T-helper 17 cell (primary cell): ENCODE measurements around the gene OBSCN. TPM values are rescaled to one million over a fixed set of nuclear protein-coding genes. Genes with fewer than 3 reads are reported as not detected.
"Not testable (repeated sequence)": the region's sequence is repeated elsewhere in the genome, so short reads cannot be mapped to it uniquely, and the experiment has no call there.

Experiments used
- ATAC-seq: fragments of 150-1000 bp; cut with Tn5 transposase; 2 replicates; pipeline ENCODE4 v1.10.0; 2021; ENCODE audit warnings: mild to moderate bottlenecking, moderate library complexity
- DNase-seq, 3 donors: peaks; one replicate each; pipeline versions ENCODE4 v3.0.0 to v3.0.0-alpha.2; 2020 to 2021
- H3K9me3 ChIP-seq: one replicate; pipeline ENCODE4 v1.7.0; 2013; ENCODE audit warnings: low read length, mild to moderate bottlenecking; ENCODE audit not compliant: control insufficient read depth, poor library complexity, severe bottlenecking
- H3K27ac Mint-ChIP-seq: one replicate; pipeline ENCODE4 v1.8.0; 2022; ENCODE audit warnings: mild to moderate bottlenecking, moderate library complexity, mixed read lengths
- H3K27me3 Mint-ChIP-seq: one replicate; pipeline ENCODE4 v1.8.0; 2022; ENCODE audit warnings: mixed read lengths
- H3K36me3 Mint-ChIP-seq: one replicate; pipeline ENCODE4 v1.8.0; 2022; ENCODE audit warnings: low read depth, mixed read lengths
- H3K4me1 Mint-ChIP-seq: one replicate; pipeline ENCODE4 v1.8.0; 2022; ENCODE audit warnings: mild to moderate bottlenecking, mixed read lengths
- H3K4me3 Mint-ChIP-seq: one replicate; pipeline ENCODE4 v1.8.0; 2022; ENCODE audit warnings: mild to moderate bottlenecking, moderate library complexity, mixed read lengths
- total RNA-seq, 4 donors: library from RNA in 2 of 4; stranded (reverse) in 2 of 4; gene quantifications; one replicate each; pipeline ENCODE4 v1.2.3 and lab custom pipeline; 2022 to 2026

The OBSCN gene
- total RNA-seq, 2 donors from 2014 or later: 23.1 to 34.2 TPM

- H3K4me3 Mint-ChIP-seq: peak within 1 kb of the TSS; percentile 86
- ATAC-seq (peak; percentile 84), DNase-seq (peak; percentile 99 to 100 (median 100))
- peak within 1 kb of the TSS; percentile 92 for H3K27ac Mint-ChIP-seq
- no peaks in the 10 kb centered on the region for H3K36me3 Mint-ChIP-seq
- H3K27me3 Mint-ChIP-seq: no peaks in the 10 kb centered on the region
- H3K4me1 Mint-ChIP-seq: peaks cover 36% of the 10 kb centered on the region
- no peaks in the 10 kb centered on the region for H3K9me3 ChIP-seq
These were observed 42.3 kb upstream of the OBSCN start, which contains the start of gene IBA57 for GRCh38 chr1:228165372-228166169. Gene IBA57, plus strand, starts transcription at chr1:228165804. Its CDS starts 13 bp downstream, at chr1:228165817.

DNA sequence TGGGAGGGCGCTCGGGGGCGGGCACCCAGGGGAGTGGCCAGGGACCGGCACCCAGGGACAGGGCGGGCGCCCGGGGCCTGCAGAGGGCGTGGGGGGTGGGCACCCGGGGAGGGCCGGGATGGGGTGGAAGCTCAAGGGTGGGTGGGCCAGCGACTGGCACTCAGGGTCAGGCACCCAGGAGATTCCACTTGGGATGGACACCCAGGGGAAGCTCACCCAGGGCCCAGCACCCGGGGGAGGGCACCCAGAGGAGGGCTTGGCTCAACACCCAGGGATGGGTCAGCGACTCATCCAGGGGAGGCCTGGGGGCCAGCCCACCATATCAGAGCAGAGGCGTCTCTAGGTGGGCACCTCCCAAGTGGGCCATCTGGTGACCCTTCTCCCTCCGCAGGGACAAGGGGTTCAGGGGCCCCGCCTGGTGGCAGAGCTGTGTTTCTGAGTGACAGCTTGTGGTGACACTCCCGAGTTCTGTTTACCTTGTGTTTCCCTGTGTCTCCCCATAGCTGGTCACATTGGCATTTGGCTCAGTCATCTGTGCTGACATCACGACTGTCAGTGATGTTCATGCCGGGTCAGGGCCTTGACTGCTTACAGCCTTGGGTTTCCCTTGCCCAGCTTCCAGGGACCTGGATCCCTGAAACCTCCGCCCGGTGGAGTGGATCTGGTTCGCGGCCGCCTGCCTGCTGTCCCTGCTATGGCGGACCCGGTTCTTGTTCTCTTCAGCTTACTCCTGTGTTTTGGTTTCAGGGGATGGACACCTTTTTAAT, 41.5 kb upstream of the OBSCN start:
- DNase-seq (peak in 2 of 3 donors; percentile 40 to 54), ATAC-seq (peak; percentile 25)
- H3K36me3 Mint-ChIP-seq: no peaks in the 10 kb centered on the region
- H3K9me3 ChIP-seq: no peaks in the 10 kb centered on the region
- H3K4me3 Mint-ChIP-seq: peak overlapping the region; percentile 86
- H3K27me3 Mint-ChIP-seq: no peaks in the 10 kb centered on the region
- H3K27ac Mint-ChIP-seq: peak overlapping the region; percentile 92
- peaks cover 36% of the 10 kb centered on the region for H3K4me1 Mint-ChIP-seq

DNA sequence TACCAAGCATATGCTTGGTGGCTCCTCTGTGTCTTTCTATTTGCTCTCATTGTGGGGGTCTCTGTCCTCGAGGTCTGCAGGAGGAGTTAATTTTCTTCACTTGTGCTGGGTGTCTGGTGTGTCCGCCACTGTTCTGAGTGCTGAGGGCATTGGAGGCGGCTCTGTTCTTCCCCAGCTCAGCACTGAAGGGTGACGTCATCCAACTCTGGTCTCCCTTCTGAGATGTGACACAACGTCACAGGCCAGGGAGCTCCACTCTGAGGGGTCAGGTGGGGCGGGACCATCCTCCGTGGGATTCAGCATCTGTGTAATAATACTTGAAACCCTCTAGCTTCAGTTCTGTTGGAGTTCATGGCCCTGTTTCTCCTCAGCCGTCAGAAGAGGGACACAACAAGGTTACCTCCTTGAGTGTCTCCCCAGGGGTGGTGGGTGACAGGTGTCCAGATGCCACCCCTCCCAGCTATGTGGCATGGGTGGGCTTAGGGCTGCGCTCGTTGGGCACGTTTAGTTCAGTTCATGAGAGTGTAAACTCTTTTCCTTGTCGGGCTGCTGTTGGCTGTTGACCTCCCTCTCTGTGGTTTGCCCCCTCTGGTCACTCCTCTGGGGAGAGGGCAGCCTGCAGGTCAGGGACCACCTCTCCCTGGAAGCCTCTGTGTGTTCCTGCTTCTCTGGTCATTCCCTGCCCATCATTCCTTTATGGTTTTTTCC, 39.1 kb upstream of the OBSCN start:
- peak overlapping the region; percentile 28 for H3K4me3 Mint-ChIP-seq
- no peaks in the 10 kb centered on the region for H3K27me3 Mint-ChIP-seq
- peaks cover 32% of the 10 kb centered on the region for H3K4me1 Mint-ChIP-seq

GRCh38 chr1:228169345-228169744, 38.5 kb upstream of the OBSCN start:
- Mint-ChIP-seq H3K4me1 (peaks cover 28% of the 10 kb centered on the region), H3K36me3 (no peaks in the 10 kb centered on the region), H3K27ac (no peak overlapping the region), H3K4me3 (peak overlapping the region; percentile 28), H3K27me3 (no peaks in the 10 kb centered on the region)
- H3K9me3 ChIP-seq: no peaks in the 10 kb centered on the region
- no peak for DNase-seq
- ATAC-seq: no peak

More for the DNA sequence above, 39.1 kb upstream of the OBSCN start:
- Mint-ChIP-seq H3K36me3 (no peaks in the 10 kb centered on the region), H3K27ac (no peak overlapping the region)
- ATAC-seq (no peak), DNase-seq (no peak)
- H3K9me3 ChIP-seq: no peaks in the 10 kb centered on the region

GRCh38 chr1:228170666-228171065, 37.2 kb upstream of the OBSCN start:
- Mint-ChIP-seq H3K27me3 (no peaks in the 10 kb centered on the region), H3K4me1 (peaks cover 20% of the 10 kb centered on the region), H3K36me3 (no peaks in the 10 kb centered on the region), H3K4me3 (no peak overlapping the region), H3K27ac (peak overlapping the region; percentile 47)
- H3K9me3 ChIP-seq: no peaks in the 10 kb centered on the region
- DNase-seq: no peak
- no peak for ATAC-seq

DNA sequence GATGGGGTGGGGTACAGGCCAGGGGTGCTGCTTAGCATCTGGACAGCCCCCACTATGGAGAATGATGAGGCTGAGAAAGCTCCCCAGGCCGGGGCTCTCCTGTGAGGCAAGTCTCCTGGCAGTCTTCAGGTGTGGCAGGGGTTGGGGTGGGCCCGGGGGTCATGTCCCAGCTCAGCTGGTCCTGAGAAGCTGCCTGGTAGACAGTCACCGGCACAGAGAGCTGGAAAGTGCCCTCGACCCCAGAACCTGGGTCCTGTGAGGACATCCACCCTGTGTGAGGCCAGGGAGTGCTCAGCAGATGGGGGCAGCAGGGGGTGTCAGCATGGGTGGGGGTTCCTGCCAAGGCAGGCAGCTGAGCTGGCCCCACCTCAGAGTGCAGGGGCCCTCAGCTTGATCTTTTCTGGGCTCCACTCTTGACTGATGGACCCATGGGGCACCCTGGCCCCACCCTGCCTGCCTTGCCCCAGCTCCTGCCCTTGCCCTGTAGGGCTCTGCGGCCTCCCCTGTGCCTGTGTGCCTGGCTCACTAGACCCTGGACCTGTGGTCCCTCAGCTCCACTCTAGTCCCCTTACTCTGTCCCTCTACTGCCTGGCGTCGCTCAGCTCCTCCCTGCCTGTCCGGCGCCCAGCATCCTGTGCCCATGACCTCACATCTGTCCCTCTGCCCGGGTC, 36.5 kb upstream of the OBSCN start:
- no peak for DNase-seq
- Mint-ChIP-seq H3K36me3 (no peaks in the 10 kb centered on the region), H3K27me3 (no peaks in the 10 kb centered on the region), H3K4me1 (peaks cover 17% of the 10 kb centered on the region), H3K27ac (no peak overlapping the region), H3K4me3 (no peak overlapping the region)
- ATAC-seq: no peak
- no peaks in the 10 kb centered on the region for H3K9me3 ChIP-seq

DNA sequence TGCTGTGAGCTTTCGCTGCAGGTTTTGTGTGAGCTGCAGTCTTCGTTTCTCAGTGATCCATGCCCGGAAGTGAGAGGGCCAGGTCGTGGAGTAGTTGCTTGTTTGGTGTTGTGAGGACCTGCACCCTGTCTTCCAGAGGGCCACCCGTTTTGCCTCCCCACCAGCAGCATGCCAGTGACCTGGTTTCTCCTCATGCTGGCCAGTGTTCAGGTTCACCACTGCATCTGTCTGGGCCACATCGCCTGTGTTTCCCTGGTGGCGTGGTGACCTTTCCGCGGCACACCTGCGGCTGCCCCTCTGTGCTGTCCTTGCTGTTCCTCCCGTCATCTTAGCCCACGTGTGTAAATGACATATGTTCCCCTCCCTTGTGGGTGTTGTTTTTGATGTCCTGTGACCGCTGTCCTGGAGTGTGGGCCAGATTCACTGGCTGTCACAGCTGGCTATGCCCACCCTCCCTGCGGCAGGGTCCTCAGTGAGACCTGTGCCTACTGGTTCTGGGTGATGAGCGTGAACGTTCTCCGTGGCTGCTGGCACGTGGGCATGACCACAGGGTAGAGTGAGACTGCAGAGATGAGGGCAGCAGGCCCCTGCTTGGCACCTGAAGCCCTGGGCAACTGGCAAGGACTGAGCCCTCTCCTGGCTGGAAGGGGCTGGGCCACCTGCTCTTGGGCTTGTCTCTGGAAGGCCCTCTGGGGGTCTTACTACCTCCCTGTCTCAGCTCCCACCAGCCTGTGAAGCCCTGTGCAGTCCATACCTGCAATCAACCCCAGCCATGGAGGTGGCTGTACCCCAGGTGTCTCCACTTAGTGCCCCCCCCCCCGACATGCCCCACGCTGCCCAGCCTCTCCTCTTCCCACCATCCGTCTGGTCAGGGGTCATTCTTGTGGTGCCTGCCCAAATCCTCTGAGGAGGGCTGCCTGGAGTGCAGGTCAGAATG, 35.0 kb upstream of the OBSCN start:
- ATAC-seq (no peak), DNase-seq (no peak)
- Mint-ChIP-seq H3K4me1 (peaks cover 12% of the 10 kb centered on the region), H3K27me3 (no peaks in the 10 kb centered on the region), H3K27ac (peak overlapping the region; percentile 39), H3K4me3 (no peak overlapping the region), H3K36me3 (no peaks in the 10 kb centered on the region)
- no peaks in the 10 kb centered on the region for H3K9me3 ChIP-seq

DNA sequence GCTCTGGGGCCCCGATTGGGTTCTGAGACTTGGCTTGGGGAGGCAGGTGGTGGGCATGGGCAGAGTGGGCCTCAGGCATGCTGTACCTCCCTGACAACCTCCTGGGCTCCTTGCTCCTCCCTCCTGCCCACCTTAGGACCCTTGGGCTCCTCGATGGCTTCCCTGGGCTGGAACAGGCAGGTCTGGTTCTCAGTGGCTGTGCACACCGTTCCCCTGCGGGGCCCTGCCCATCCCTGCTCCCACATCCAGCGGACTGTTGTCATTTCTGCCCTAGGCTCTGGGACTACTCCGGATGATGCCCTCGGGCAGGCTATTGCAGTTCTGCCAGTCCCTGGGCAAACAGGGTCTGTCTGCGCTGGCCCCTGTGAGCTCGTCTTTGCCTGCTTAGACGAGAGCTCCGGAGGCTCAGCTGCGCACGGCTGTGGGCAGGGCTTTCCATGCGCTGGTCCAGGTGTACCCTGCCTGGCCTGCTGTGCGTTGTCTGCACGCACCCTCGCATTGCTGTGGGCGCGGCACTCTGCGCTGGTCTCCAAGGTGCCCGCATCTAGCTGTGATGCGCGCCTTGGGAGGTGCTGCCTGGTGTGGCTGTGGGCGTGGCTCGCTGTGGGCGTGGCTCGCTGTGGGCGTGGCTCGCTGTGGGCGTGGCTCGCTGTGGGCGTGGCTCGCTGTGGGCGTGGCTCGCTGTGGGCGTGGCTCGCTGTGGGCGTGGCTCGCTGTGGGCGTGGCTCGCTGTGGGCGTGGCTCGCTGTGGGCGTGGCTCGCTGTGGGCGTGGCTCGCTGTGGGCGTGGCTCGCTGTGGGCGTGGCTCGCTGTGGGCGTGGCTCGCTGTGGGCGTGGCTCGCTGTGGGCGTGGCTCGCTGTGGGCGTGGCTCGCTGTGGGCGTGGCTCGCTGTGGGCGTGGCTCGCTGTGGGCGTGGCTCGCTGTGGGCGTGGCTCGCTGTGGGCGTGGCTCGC, 34.0 kb upstream of the OBSCN start:
- peak in 2 of 3 donors; percentile 42 to 48 for DNase-seq
- peak; percentile 55 for ATAC-seq
- not testable (repeated sequence) for H3K36me3 Mint-ChIP-seq, H3K4me3 Mint-ChIP-seq, H3K9me3 ChIP-seq, H3K27me3 Mint-ChIP-seq
- Mint-ChIP-seq H3K27ac (peak overlapping the region; percentile 39), H3K4me1 (peaks cover 10% of the 10 kb centered on the region)

DNA sequence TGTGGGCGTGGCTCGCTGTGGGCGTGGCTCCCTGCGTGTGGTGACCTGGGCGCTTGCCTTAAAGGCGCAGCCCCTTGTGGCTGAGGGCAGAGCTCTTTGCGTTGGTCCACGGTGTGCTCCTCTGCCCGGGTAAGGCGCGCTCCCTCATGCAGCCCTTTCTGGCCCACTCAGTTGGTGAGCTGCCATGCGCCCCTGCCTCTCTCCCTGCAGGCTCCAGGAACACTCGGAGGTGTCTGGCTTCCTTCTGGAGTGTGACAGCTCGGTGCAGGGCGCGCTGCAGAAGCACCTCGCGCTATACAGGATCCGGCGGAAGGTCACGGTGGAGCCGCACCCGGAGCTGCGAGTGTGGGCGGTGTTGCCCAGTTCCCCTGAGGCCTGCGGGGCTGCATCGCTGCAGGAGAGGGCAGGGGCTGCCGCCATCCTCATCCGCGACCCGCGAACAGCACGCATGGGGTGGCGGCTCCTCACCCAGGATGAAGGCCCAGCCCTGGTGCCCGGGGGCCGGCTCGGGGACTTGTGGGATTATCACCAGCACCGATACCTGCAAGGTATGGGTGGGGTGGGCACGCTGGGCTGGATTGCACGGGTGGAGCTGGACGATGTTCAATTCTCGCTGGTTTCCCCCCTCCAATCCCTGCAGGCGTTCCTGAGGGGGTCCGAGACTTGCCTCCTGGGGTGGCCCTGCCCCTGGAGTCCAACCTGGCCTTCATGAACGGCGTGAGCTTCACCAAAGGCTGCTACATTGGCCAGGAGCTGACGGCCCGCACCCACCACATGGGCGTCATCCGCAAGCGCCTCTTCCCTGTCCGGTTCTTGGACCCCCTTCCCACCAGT, 33.1 kb upstream of the OBSCN start:
- no peaks in the 10 kb centered on the region for H3K9me3 ChIP-seq
- Mint-ChIP-seq H3K4me3 (no peak overlapping the region), H3K27ac (peak overlapping the region; percentile 39), H3K4me1 (peaks cover 8% of the 10 kb centered on the region), H3K36me3 (no peaks in the 10 kb centered on the region), H3K27me3 (no peaks in the 10 kb centered on the region)
- DNase-seq: peak in 2 of 3 donors; percentile 49 to 51
- peak; percentile 70 for ATAC-seq

DNA sequence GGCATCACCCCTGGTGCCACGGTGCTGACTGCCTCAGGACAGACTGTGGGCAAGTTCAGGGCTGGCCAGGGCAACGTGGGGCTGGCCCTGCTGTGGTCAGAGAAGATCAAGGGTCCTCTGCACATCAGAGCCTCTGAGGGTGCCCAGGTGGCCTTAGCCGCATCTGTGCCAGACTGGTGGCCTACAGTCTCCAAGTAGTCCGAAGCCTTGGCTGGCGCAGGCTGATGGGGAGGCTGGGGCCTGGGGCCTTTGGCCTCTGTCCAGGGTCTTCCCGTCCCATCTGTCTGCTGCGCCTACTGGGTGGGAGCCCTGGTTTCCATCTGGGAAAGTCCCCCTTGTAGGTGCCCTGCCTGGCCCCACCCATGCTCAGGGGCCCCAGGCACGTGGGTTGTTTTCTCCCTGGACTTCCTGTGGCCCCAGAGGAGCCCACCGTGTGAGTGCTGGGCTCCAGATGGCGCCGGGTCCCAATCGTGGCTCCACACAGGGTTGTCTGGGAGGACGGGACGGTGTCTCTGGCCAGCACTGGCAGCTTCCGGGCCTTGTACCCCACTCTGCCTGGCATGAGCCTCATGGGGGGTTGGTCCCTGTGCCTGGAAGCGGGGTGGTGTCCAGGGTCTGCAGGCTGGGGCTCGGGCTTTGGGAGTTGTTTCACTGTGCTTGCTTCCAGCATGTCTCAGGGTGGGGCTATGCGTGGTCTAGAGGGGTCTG, 32.4 kb upstream of the OBSCN start:
- H3K27ac Mint-ChIP-seq: peak overlapping the region; percentile 39
- no peaks in the 10 kb centered on the region for H3K9me3 ChIP-seq
- peaks cover 6% of the 10 kb centered on the region for H3K4me1 Mint-ChIP-seq
- no peaks in the 10 kb centered on the region for H3K27me3 Mint-ChIP-seq
- no peak overlapping the region for H3K4me3 Mint-ChIP-seq
- ATAC-seq: no peak
- H3K36me3 Mint-ChIP-seq: no peaks in the 10 kb centered on the region
- DNase-seq: no peak
